NCI-H226 (cell line): ENCODE data around the gene STK31.
"Not testable (repeated sequence)": the region's sequence is repeated elsewhere in the genome, so short reads cannot be mapped to it uniquely, and the experiment has no call there.

Experiments
- DNase-seq: peaks from one replicate; pipeline ENCODE4 v3.0.0-alpha.2; 2015

Gene STK31

DNA sequence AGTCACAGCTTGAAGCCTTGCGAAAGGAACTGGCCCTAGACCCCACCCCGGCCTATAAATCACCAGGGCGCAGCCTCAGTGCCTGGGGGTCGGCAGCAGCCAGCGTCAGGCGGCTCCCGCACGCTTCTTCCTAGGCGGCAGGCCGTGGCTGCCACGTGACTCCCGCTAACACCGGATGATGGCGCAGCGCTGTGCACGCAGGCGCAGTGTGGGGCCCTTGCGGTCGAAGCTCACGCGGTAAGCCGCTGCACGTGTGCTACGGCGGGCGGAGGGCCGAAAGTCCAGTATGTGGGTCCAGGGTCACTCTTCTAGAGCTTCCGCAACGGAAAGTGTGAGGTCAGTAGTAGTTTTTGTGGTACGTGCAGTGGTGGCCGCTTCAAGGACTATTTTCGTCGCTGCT, at the start of gene STK31:
Gene STK31 (plus strand): TSS at position 220 of the 400 bp plus-strand sequence. CDS start 67 bp downstream, at position 287.
- DNase-seq, result no peak

DNA sequence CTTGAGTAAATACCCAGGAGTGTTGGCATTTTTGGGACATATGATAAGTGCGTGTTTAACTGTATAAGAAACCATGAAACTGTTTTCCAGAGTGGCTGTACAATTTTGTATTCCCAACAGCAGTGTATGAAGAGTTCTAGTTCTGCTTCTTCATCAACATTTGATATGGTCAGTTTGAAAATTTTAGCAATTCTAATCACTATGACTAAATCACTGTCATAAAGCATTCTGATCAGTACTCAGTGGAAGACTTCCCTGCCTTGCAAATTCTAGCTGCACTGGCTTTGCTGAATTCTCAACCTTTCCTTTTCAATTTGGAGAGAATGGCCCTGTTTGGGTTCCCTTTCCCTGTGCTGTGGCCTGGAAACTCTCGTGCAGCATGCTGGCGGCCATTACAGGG, 48.6 kb upstream of the STK31 start:
- no peak for DNase-seq

- peak; percentile 69 for DNase-seq
Measured at GRCh38 chr7:23662124-23662983, 47.7 kb upstream of the STK31 start.

- DNase-seq, result no peak
Measured at GRCh38 chr7:23662984-23663313, 47.1 kb upstream of the STK31 start.

GRCh38 chr7:23664122-23664521, 45.9 kb upstream of the STK31 start:
- no peak for DNase-seq

DNA sequence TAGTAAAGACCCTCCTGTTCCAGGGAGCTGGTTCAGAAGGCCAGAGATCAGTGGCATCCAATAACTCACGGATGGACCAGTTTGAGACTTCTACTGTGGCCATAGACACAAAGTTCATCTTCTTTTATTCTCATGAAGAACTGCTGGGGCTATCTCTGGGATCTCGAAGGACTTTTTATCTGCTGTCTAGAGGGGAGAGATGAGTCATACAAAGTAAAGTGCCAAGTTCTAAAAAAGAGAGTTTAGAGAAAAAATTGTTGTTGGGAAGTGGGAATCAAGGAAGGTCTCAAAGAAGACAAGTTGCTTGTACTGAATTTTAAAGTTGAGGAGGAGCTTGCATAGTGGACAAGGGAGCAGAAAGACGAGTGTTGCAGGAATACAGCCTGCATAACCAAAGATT, 38.0 kb upstream of the STK31 start:
- DNase-seq, result no peak

DNA sequence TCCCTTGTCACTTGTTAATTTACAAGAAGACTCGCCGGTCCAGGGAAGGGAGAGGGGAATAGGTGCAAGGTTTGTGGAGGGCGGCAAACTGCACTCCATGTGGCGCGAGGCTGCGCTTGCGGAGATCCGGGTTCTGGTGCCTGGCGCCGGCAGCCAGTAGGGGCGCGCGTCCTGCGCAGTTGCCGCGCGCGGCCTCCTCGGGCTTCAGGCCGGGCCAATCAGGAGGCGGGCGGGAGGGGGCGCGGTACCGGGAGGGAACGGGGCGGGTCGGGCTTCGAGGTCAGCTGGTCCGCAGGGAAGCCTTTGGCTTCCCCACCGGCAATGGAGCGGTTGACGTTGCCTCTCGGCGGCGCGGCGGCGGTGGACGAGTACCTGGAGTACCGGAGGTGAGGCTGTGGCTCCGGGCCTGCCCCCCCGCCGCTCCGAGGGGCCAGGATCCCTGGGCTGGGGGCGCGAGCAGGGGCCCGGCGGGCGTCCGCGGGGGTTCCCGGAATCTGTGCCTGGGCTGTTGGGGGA, 30.1 kb upstream of the STK31 start, which contains the start of gene FAM221A:
Gene FAM221A (plus strand): TSS at position 302 of the 516 bp plus-strand sequence. CDS start 20 bp downstream, at position 322.
- peak; percentile 95 for DNase-seq

DNA sequence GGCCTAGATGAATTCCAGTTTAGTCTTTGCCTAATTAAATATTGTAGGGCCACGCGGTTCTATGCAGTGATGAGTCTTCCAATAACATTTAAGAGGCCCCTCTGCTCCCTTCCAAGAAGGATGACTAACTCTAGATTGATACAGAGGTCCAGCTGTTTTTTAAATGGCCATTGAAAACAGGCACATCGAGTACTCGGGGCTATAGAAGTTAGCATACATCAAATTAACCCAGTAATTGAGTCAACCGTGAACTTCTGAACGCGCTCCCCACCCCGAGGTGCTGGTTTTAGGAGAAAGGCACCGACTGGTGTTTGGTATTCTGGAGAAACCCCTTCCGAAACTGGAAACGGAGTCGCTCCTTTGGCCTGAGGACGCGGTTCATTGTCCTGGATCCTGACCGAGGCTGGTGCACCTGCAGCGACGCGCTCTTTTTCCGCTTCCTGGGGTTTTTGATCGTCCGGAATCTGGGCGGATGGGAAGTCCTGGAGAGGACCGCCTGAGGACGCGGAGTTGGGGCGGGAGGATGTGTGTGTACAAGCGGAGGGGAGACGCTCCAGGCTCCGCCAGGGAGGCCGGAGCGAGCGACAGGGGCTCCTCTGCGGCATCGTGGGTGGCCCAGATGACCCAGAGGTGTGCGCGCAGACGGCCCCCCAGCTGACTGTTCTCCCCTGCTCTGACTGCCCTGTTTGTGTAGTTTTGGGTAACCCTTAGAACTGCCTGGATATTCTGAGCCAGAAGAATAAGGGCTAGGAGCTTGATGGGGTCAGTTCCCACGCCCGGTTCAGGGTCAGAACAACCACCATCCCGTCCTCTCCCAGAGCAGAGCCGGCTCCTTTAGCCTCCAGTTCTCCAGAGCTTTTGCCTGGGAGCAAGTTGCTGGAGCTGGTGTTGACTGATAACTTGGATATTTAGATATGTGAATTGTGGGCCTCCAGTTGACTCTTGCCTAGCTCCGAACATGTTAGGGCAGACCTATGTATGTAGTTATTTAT, 29.3 kb upstream of the STK31 start:
- DNase-seq, result peak; percentile 82

GRCh38 chr7:23684041-23684440, 26.0 kb upstream of the STK31 start:
- DNase-seq, result not testable (repeated sequence)

GRCh38 chr7:23685731-23686130, 24.3 kb upstream of the STK31 start:
- peak; percentile 20 for DNase-seq

DNA sequence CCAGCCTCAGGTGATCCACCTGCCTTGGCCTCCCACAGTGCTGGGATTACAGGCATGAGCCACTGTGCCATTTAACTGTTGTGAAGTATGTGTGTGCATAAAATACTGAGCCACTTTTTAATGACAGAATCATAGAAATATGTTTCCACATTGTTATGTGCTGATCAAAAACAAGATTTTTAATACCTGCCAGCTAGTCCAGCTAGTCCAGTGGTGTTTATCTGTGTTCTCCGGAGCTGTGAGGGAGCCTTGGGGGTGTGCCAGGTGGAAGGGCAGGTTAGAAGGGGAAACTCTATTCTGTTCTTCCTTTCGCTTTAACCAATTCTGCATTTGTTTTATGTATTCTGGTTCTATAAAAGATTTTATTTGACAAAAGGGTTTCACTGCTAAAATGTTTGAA, 23.0 kb upstream of the STK31 start:
- peak; percentile 68 for DNase-seq

DNA sequence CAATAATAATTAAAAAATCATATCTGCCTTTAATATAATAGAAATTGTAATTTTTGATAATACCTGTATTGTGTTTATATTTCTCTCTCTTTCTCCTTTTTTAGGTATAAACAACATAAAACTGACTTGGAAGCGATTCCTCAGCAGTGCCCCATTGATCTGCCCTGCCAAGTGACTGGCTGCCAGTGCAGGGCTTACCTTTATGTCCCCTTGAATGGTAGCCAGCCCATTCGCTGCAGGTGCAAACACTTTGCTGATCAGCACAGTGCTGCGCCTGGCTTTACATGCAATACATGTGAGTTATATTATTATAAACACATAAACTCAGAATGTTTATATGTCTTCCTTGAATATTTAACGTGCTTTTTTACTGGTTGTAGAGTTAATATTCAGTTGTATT, 20.9 kb upstream of the STK31 start:
- no peak for DNase-seq

DNA sequence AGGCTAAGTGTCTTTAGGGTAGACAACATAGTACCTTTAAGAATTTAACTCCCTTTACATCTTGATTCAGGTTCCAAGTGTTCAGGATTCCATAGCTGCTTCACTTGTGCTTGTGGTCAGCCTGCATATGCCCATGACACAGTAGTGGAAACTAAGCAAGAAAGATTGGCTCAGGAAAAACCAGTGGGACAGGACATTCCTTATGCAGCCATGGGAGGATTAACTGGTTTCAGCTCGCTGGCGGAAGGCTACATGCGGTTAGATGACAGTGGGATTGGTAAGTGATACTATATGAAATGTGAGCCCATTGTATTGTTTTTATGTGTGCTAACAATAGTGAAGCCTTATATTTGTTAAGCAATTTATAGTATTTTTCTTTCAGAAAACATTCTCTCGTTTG, 18.7 kb upstream of the STK31 start:
- DNase-seq, result no peak

GRCh38 chr7:23693224-23693623, 16.8 kb upstream of the STK31 start:
- no peak for DNase-seq

GRCh38 chr7:23696916-23697441, 13.0 kb upstream of the STK31 start:
- DNase-seq, result peak; percentile 38

GRCh38 chr7:23698822-23699221, 11.2 kb upstream of the STK31 start:
- DNase-seq, result no peak

- DNase-seq, result no peak
Measured at GRCh38 chr7:23700046-23700445, 10.0 kb upstream of the STK31 start.

- no peak for DNase-seq
Measured at GRCh38 chr7:23709081-23709750, 803 bp upstream of the STK31 start.

DNA sequence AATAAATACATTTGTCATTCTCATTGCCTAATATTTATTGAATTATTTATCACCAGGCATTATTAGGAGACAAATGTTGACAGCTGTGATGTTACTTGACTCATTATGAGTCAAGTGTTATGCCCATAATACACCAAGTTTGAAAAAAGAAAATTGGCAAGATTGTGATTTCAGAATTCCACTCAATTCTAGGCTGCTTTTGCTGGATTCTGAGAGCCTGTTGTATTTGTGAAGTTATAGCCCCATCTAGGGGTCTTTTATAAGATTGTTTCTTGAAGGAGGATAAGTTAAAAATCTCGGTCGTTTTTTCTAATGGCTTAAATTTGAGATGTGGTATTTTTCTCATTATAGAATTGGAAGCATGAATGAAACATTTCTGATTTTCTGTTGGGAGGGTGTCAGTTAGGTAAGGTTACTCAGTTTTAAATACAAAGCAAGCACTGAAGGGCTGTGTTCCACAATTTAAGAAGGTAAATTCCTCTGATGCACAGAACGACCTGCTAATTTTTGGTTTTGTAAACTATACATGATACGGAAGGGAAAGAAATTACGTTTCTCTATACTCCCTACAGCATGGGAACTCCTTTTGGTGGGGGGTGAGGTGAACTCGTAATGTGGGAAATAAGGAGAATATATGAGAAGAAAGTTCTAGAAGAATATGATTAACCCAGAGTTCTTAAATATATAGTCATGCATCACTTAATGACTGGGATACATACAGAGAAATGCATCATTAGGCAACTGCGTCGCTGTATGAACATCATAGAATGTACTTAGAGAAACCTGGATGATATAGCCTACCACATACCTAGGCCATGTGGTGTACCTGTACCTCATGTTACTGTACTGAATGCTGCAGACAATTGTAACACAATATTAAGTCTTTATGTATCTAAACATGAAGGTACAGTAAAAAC, 2.6 kb downstream of the STK31 start:
- DNase-seq, result peak; percentile 83

- peak; percentile 98 for DNase-seq
Measured at GRCh38 chr7:23713285-23714149, 3.5 kb downstream of the STK31 start.

GRCh38 chr7:23714150-23714464, 4.1 kb downstream of the STK31 start:
- DNase-seq, result no peak
